CD4-positive, alpha-beta T cell treated with Interleukin-10 for 1 hour (primary cell): Measurements from ENCODE around the gene LIG3.
"Not testable (repeated sequence)": the region's sequence is repeated elsewhere in the genome, so short reads cannot be mapped to it uniquely, and the experiment has no call there.

Experiments used
- DNase-seq: peaks from one replicate; pipeline ENCODE4 v3.0.0-alpha.2; 2020

Gene LIG3

GRCh38 chr17:34980353-34980680, at the start of gene LIG3:
TSS of gene LIG3 (plus strand) at chr17:34980512. CDS start at chr17:34983006, 2,494 bp downstream.
- DNase-seq, result peak; percentile 94

GRCh38 chr17:34950780-34951179, 29.5 kb upstream of the LIG3 start:
- not testable (repeated sequence) for DNase-seq

- DNase-seq, result no peak
These were observed 21.9 kb upstream of the LIG3 start for GRCh38 chr17:34958438-34958837.

- DNase-seq, result peak; percentile 93
These were observed 19.0 kb upstream of the LIG3 start, which contains the start of the genes CCT6B and ZNF830 for GRCh38 chr17:34961093-34961911. TSS of gene CCT6B (minus strand) at chr17:34961460. CDS start at chr17:34961393, 67 bp downstream. TSS of gene ZNF830 (plus strand) at chr17:34961540. CDS start at chr17:34961567, 27 bp downstream.

- no peak for DNase-seq
These were observed 6.1 kb upstream of the LIG3 start for GRCh38 chr17:34974179-34974578.

GRCh38 chr17:34974794-34975785, 5.2 kb upstream of the LIG3 start:
- no peak for DNase-seq

- no peak for DNase-seq
These were observed 1.2 kb upstream of the LIG3 start for GRCh38 chr17:34979153-34979552.

- no peak for DNase-seq
These were observed 511 bp upstream of the LIG3 start for GRCh38 chr17:34979650-34980352.

- DNase-seq, result peak; percentile 79
These were observed 597 bp downstream of the LIG3 start for GRCh38 chr17:34980681-34981537.

- DNase-seq, result no peak
These were observed 1.4 kb downstream of the LIG3 start for GRCh38 chr17:34981538-34982241.

- DNase-seq, result no peak
These were observed 6.9 kb downstream of the LIG3 start for GRCh38 chr17:34987232-34987631.

GRCh38 chr17:34988644-34989043, 8.3 kb downstream of the LIG3 start:
- DNase-seq, result no peak

GRCh38 chr17:34989473-34989872, 9.2 kb downstream of the LIG3 start:
- no peak for DNase-seq

GRCh38 chr17:34990921-34991365, 10.6 kb downstream of the LIG3 start:
- no peak for DNase-seq

- DNase-seq, result no peak
These were observed 11.3 kb downstream of the LIG3 start for GRCh38 chr17:34991606-34992005.

- no peak for DNase-seq
These were observed 12.7 kb downstream of the LIG3 start for GRCh38 chr17:34993031-34993430.

GRCh38 chr17:34996422-34997285, 16.3 kb downstream of the LIG3 start:
- DNase-seq, result no peak

- DNase-seq, result no peak
These were observed 17.1 kb downstream of the LIG3 start for GRCh38 chr17:34997355-34997862.

- DNase-seq, result peak; percentile 85
These were observed 17.9 kb downstream of the LIG3 start for GRCh38 chr17:34998205-34998604.

GRCh38 chr17:34999456-34999855, 19.1 kb downstream of the LIG3 start:
- DNase-seq, result no peak
